Measurements from ENCODE around the gene COL9A3. TPM values are rescaled to one million over a fixed set of nuclear protein-coding genes. Genes with fewer than 3 reads are reported as not detected.

Gene COL9A3
- total RNA-seq, 1 experiment from 2014 or later: 136 TPM

- TF ChIP-seq, protein P1, sequence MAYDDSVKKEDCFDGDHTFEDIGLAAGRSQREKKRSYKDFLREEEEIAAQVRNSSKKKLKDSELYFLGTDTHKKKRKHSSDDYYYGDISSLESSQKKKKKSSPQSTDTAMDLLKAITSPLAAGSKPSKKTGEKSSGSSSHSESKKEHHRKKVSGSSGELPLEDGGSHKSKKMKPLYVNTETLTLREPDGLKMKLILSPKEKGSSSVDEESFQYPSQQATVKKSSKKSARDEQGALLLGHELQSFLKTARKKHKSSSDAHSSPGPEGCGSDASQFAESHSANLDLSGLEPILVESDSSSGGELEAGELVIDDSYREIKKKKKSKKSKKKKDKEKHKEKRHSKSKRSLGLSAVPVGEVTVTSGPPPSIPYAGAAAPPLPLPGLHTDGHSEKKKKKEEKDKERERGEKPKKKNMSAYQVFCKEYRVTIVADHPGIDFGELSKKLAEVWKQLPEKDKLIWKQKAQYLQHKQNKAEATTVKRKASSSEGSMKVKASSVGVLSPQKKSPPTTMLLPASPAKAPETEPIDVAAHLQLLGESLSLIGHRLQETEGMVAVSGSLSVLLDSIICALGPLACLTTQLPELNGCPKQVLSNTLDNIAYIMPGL (CRISPR knock-in tag; IDR thresholded peaks at IDR 0.05): no peak
- no peak for TF ChIP-seq CTCF (IDR thresholded peaks at IDR 0.05)
- no peak for TF ChIP-seq ATF1 (CRISPR knock-in tag; IDR thresholded peaks at IDR 0.05)
- no peak for TF ChIP-seq SMAD3 (CRISPR knock-in tag; IDR thresholded peaks at IDR 0.05; ENCODE audit: borderline replicate concordance)
- TF ChIP-seq, protein P2, sequence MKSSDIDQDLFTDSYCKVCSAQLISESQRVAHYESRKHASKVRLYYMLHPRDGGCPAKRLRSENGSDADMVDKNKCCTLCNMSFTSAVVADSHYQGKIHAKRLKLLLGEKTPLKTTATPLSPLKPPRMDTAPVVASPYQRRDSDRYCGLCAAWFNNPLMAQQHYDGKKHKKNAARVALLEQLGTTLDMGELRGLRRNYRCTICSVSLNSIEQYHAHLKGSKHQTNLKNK (CRISPR knock-in tag; IDR thresholded peaks at IDR 0.05): no peak
Observed at GRCh38 chr20:62770111-62770910, 46.5 kb upstream of the COL9A3 start (continued).

GRCh38 chr20:62770916-62771315 lies 45.9 kb upstream of the COL9A3 start:
- Mint-ChIP-seq H3K4me3 (no peak overlapping the region), H3K36me3 (no peaks in the 10 kb centered on the region), H3K9me3 (no peaks in the 10 kb centered on the region), H3K27ac (no peak overlapping the region), H3K27me3 (ENCODE audit: low read depth) (no peaks in the 10 kb centered on the region), H3K4me1 (0 out of 2 replicates have a peak, but pooled peaks cover 2% of the 10 kb centered on the region)
- DNase-seq (ENCODE audit: low spot score) (no peak), ATAC-seq (no peak)
- CTCF ChIA-PET: no interaction called here
- POLR2A ChIA-PET: no interaction called here
- TF ChIP-seq NR2C2 (CRISPR knock-in tag; IDR thresholded peaks at IDR 0.05) (no peak), TEAD1 (CRISPR knock-in tag; IDR thresholded peaks at IDR 0.05) (no peak), ZBTB21 (CRISPR knock-in tag; IDR thresholded peaks at IDR 0.05; ENCODE audit: borderline replicate concordance) (no peak), EMX1 (CRISPR knock-in tag; IDR thresholded peaks at IDR 0.05) (no peak), GTF2I (CRISPR knock-in tag; conservative IDR thresholded peaks at IDR 0.05) (no peak), ZNF671 (CRISPR knock-in tag; IDR thresholded peaks at IDR 0.05) (no peak), FOXJ3 (CRISPR knock-in tag; IDR thresholded peaks at IDR 0.05; ENCODE audit: borderline replicate concordance) (no peak), ZBTB43 (CRISPR knock-in tag; IDR thresholded peaks at IDR 0.05) (no peak)
- TF ChIP-seq, protein P3, sequence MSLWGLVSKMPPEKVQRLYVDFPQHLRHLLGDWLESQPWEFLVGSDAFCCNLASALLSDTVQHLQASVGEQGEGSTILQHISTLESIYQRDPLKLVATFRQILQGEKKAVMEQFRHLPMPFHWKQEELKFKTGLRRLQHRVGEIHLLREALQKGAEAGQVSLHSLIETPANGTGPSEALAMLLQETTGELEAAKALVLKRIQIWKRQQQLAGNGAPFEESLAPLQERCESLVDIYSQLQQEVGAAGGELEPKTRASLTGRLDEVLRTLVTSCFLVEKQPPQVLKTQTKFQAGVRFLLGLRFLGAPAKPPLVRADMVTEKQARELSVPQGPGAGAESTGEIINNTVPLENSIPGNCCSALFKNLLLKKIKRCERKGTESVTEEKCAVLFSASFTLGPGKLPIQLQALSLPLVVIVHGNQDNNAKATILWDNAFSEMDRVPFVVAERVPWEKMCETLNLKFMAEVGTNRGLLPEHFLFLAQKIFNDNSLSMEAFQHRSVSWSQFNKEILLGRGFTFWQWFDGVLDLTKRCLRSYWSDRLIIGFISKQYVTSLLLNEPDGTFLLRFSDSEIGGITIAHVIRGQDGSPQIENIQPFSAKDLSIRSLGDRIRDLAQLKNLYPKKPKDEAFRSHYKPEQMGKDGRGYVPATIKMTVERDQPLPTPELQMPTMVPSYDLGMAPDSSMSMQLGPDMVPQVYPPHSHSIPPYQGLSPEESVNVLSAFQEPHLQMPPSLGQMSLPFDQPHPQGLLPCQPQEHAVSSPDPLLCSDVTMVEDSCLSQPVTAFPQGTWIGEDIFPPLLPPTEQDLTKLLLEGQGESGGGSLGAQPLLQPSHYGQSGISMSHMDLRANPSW (CRISPR knock-in tag; conservative IDR thresholded peaks at IDR 0.05; ENCODE audit: low read depth): no peak
- TF ChIP-seq, protein P4, sequence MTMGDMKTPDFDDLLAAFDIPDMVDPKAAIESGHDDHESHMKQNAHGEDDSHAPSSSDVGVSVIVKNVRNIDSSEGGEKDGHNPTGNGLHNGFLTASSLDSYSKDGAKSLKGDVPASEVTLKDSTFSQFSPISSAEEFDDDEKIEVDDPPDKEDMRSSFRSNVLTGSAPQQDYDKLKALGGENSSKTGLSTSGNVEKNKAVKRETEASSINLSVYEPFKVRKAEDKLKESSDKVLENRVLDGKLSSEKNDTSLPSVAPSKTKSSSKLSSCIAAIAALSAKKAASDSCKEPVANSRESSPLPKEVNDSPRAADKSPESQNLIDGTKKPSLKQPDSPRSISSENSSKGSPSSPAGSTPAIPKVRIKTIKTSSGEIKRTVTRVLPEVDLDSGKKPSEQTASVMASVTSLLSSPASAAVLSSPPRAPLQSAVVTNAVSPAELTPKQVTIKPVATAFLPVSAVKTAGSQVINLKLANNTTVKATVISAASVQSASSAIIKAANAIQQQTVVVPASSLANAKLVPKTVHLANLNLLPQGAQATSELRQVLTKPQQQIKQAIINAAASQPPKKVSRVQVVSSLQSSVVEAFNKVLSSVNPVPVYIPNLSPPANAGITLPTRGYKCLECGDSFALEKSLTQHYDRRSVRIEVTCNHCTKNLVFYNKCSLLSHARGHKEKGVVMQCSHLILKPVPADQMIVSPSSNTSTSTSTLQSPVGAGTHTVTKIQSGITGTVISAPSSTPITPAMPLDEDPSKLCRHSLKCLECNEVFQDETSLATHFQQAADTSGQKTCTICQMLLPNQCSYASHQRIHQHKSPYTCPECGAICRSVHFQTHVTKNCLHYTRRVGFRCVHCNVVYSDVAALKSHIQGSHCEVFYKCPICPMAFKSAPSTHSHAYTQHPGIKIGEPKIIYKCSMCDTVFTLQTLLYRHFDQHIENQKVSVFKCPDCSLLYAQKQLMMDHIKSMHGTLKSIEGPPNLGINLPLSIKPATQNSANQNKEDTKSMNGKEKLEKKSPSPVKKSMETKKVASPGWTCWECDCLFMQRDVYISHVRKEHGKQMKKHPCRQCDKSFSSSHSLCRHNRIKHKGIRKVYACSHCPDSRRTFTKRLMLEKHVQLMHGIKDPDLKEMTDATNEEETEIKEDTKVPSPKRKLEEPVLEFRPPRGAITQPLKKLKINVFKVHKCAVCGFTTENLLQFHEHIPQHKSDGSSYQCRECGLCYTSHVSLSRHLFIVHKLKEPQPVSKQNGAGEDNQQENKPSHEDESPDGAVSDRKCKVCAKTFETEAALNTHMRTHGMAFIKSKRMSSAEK (CRISPR knock-in tag; IDR thresholded peaks at IDR 0.05; ENCODE audit: borderline replicate concordance): no peak
- TF ChIP-seq, protein P5, sequence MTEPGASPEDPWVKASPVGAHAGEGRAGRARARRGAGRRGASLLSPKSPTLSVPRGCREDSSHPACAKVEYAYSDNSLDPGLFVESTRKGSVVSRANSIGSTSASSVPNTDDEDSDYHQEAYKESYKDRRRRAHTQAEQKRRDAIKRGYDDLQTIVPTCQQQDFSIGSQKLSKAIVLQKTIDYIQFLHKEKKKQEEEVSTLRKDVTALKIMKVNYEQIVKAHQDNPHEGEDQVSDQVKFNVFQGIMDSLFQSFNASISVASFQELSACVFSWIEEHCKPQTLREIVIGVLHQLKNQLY (CRISPR knock-in tag; IDR thresholded peaks at IDR 0.05): no peak
- TF ChIP-seq, protein P6, sequence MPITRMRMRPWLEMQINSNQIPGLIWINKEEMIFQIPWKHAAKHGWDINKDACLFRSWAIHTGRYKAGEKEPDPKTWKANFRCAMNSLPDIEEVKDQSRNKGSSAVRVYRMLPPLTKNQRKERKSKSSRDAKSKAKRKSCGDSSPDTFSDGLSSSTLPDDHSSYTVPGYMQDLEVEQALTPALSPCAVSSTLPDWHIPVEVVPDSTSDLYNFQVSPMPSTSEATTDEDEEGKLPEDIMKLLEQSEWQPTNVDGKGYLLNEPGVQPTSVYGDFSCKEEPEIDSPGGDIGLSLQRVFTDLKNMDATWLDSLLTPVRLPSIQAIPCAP (CRISPR knock-in tag; IDR thresholded peaks at IDR 0.05): no peak

Data from WTC11 (cell line).